Measurements from ENCODE around the gene HDAC8.
"Not testable (repeated sequence)": the region's sequence is repeated elsewhere in the genome, so short reads cannot be mapped to it uniquely, and the experiment has no call there.

Gene HDAC8

GRCh38 chrX:72526534-72527508 is 45.8 kb downstream of the HDAC8 start:
- DNase-seq: no peak

- no peak for DNase-seq
Measured at GRCh38 chrX:72498782-72499181, 73.9 kb downstream of the HDAC8 start.

- DNase-seq: no peak
Measured at GRCh38 chrX:72495046-72495445, 77.6 kb downstream of the HDAC8 start.

- no peak for DNase-seq
Measured at GRCh38 chrX:72492499-72492898, 80.1 kb downstream of the HDAC8 start.

- DNase-seq: not testable (repeated sequence)
Measured at GRCh38 chrX:72490221-72490620, 82.4 kb downstream of the HDAC8 start.

- no peak for DNase-seq
Measured at GRCh38 chrX:72487661-72488060, 85.0 kb downstream of the HDAC8 start.

- no peak for DNase-seq
Measured at GRCh38 chrX:72479324-72480274, 93.0 kb downstream of the HDAC8 start.

- no peak for DNase-seq
Measured at GRCh38 chrX:72478853-72479252, 93.8 kb downstream of the HDAC8 start.

GRCh38 chrX:72478351-72478750 is 94.3 kb downstream of the HDAC8 start:
- DNase-seq: no peak

GRCh38 chrX:72477781-72478181 is 94.9 kb downstream of the HDAC8 start:
- DNase-seq: no peak

- DNase-seq: no peak
Measured at GRCh38 chrX:72477376-72477775, 95.3 kb downstream of the HDAC8 start.

GRCh38 chrX:72475952-72476668 is 96.5 kb downstream of the HDAC8 start:
- no peak for DNase-seq

GRCh38 chrX:72475338-72475737 is 97.3 kb downstream of the HDAC8 start:
- no peak for DNase-seq

- no peak for DNase-seq
Measured at GRCh38 chrX:72470532-72471223, 102.0 kb downstream of the HDAC8 start.

GRCh38 chrX:72470117-72470516 is 102.5 kb downstream of the HDAC8 start:
- no peak for DNase-seq

- no peak for DNase-seq
Measured at GRCh38 chrX:72468607-72469006, 104.0 kb downstream of the HDAC8 start.

GRCh38 chrX:72467135-72467534 is 105.5 kb downstream of the HDAC8 start:
- DNase-seq: no peak

- DNase-seq: no peak
Measured at GRCh38 chrX:72466493-72466892, 106.2 kb downstream of the HDAC8 start.

GRCh38 chrX:72465889-72466288 is 106.8 kb downstream of the HDAC8 start:
- DNase-seq: no peak

- DNase-seq: no peak
Measured at GRCh38 chrX:72461766-72462165, 110.9 kb downstream of the HDAC8 start.

- DNase-seq: no peak
Measured at GRCh38 chrX:72461288-72461687, 111.4 kb downstream of the HDAC8 start.

- DNase-seq: no peak
Measured at GRCh38 chrX:72460715-72461114, 111.9 kb downstream of the HDAC8 start.

Data from activated naive CD4-positive, alpha-beta T cell treated with Interleukin-2 at 50 U/mL for 16 hours (primary cell).